ENCODE measurements around the gene KRTCAP2. TPM values are rescaled to one million over a fixed set of nuclear protein-coding genes. Genes with fewer than 3 reads are reported as not detected.
"Not testable (repeated sequence)": the region's sequence is repeated elsewhere in the genome, so short reads cannot be mapped to it uniquely, and the experiment has no call there.

The KRTCAP2 gene
- total RNA-seq, 2 donors from 2014 or later: 106 to 112 TPM

DNA sequence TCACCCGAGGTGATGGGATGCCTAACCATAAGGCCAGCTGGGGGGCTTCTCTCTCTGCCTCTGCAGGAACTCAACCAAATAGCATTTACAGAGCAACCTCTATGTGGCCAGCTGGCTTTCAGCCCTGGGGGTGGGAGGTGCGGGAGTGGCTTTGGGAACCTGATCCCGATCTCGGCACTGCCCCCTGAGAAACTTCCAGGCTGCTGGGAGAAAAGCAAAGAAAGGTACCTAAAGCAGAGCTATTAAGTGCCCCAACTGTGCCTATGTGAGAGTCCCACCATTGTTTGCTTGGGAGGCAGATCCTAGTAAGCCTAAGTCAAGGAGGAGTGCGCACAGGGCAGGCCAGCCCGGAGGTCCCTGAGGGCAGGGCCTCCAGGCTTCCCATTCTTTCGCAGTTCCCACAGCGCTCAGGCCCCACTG, 7.0 kb downstream of the KRTCAP2 start:
- ATAC-seq (ENCODE audit: insufficient number of reproducible peaks, low FRiP score, low read depth): no peak
- DNase-seq (ENCODE audit: low spot score): no peak

DNA sequence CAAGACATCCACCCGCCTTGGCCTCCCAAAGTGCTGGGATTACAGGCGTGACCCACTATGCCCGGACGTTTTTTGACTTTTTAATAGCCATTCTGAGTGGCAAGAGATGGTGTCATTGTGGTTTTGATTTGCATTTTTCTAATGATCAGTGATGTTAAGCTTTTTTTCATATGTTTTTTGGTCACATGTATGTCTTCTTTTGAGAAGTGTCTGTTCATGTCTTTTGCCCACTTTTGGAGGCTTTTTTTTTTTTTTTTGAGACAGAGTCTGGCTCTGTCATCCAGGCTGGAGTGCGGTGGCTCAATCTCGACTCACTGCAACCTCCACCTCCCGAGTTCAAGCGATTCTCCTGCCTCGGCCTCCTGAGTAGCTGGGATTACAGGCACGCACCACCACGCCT, 8.5 kb downstream of the KRTCAP2 start:
- H3K27ac ChIP-seq; DNase-seq (ENCODE audit: low spot score); H3K4me1 ChIP-seq (ENCODE audit: control insufficient read depth in 1 of 2, low read depth in 2 of 2); H3K36me3 ChIP-seq; H3K4me3 ChIP-seq; ATAC-seq (ENCODE audit: insufficient number of reproducible peaks, low FRiP score, low read depth); H3K27me3 ChIP-seq (replicated peaks; ENCODE audit: insufficient read depth); H3K9me3 ChIP-seq: not testable (repeated sequence)

More for the DNA sequence above, 7.0 kb downstream of the KRTCAP2 start:
- peaks cover 3 to 6% of the 10 kb centered on the region in 2 donors for H3K4me1 ChIP-seq (ENCODE audit: control insufficient read depth in 1 of 2, low read depth in 2 of 2)
- H3K4me3 ChIP-seq: no peak overlapping the region
- peaks cover 7% of the 10 kb centered on the region for H3K36me3 ChIP-seq
- no peaks in the 10 kb centered on the region for H3K27me3 ChIP-seq (replicated peaks; ENCODE audit: insufficient read depth)
- TF ChIP-seq, protein P1, sequence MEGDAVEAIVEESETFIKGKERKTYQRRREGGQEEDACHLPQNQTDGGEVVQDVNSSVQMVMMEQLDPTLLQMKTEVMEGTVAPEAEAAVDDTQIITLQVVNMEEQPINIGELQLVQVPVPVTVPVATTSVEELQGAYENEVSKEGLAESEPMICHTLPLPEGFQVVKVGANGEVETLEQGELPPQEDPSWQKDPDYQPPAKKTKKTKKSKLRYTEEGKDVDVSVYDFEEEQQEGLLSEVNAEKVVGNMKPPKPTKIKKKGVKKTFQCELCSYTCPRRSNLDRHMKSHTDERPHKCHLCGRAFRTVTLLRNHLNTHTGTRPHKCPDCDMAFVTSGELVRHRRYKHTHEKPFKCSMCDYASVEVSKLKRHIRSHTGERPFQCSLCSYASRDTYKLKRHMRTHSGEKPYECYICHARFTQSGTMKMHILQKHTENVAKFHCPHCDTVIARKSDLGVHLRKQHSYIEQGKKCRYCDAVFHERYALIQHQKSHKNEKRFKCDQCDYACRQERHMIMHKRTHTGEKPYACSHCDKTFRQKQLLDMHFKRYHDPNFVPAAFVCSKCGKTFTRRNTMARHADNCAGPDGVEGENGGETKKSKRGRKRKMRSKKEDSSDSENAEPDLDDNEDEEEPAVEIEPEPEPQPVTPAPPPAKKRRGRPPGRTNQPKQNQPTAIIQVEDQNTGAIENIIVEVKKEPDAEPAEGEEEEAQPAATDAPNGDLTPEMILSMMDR (IDR thresholded peaks at IDR 0.05): no peak
- no peaks in the 10 kb centered on the region for H3K9me3 ChIP-seq
- H3K27ac ChIP-seq: no peak overlapping the region

DNA sequence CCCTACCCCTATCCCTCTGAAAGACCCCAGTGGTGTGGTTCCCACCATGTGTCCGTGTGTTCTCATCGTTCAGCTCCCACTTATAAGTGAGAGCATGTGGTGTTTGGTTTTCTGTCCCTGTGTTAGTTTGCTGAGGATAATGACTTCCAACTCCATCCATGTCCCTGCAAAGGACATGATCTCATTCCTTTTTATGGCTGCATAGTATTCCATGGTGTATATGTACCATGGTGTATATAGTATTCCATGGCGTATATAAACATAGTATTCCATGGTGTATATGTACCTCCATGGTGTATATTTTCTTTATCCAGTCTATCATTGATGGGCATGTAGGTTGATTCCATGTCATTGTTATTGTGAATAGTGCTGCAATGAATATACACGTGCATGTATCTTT, 9.3 kb downstream of the KRTCAP2 start:
- not testable (repeated sequence) for H3K27ac ChIP-seq; H3K4me3 ChIP-seq; H3K4me1 ChIP-seq (ENCODE audit: control insufficient read depth in 1 of 2, low read depth in 2 of 2); H3K27me3 ChIP-seq (replicated peaks; ENCODE audit: insufficient read depth); DNase-seq (ENCODE audit: low spot score); ATAC-seq (ENCODE audit: insufficient number of reproducible peaks, low FRiP score, low read depth); H3K9me3 ChIP-seq; H3K36me3 ChIP-seq

DNA sequence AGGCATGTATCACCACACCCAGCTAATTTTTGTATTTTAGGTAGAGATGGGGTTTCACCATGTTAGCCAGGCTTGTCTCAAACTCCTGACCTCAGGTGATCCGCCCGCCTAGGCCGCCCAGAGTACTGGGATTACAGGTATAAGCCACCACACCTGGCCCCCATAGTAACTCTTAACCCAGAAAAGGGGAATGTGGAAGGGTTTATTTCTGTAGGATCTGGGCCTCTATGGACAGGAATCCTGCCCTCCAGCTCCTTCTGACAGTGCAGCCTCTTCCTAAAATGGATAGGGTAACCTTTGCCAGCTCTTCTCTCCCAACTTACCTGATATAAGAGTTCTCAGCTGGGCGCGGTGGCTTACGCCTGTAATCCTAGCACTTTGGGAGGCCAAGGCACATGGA, 10.5 kb downstream of the KRTCAP2 start:
- H3K27me3 ChIP-seq (replicated peaks; ENCODE audit: insufficient read depth); DNase-seq (ENCODE audit: low spot score); H3K27ac ChIP-seq; H3K4me1 ChIP-seq (ENCODE audit: control insufficient read depth in 1 of 2, low read depth in 2 of 2); H3K4me3 ChIP-seq; H3K36me3 ChIP-seq; ATAC-seq (ENCODE audit: insufficient number of reproducible peaks, low FRiP score, low read depth); H3K9me3 ChIP-seq: not testable (repeated sequence)

DNA sequence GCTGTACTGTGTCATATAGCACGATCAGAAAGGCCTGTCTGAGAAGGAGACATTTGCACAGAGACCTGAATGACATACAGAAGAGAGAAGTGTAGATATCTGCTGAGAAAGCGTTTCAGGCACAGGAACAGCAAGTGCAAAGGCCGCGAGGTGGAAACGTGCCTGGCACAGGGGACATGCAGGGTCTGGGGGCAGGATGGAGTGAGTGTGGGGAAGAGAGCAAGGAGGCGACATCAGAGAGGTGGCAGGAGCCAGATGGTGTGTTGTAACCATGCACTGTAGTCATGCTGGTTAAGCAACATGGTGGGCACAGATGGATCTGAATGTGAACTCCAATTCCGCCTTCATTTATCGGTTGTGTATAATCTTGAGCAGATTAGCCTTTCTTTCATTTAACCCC, 13.0 kb downstream of the KRTCAP2 start:
- Histone ChIP-seq H3K27me3 (replicated peaks; ENCODE audit: insufficient read depth) (no peaks in the 10 kb centered on the region), H3K36me3 (no peaks in the 10 kb centered on the region), H3K27ac (no peak overlapping the region), H3K4me3 (no peak overlapping the region), H3K9me3 (no peaks in the 10 kb centered on the region), H3K4me1 (ENCODE audit: control insufficient read depth in 1 of 2, low read depth in 2 of 2) (no peaks in the 10 kb centered on the region)
- TF ChIP-seq, protein P1 (IDR thresholded peaks at IDR 0.05): no peak
- ATAC-seq (ENCODE audit: insufficient number of reproducible peaks, low FRiP score, low read depth) (no peak), DNase-seq (ENCODE audit: low spot score) (no peak)

DNA sequence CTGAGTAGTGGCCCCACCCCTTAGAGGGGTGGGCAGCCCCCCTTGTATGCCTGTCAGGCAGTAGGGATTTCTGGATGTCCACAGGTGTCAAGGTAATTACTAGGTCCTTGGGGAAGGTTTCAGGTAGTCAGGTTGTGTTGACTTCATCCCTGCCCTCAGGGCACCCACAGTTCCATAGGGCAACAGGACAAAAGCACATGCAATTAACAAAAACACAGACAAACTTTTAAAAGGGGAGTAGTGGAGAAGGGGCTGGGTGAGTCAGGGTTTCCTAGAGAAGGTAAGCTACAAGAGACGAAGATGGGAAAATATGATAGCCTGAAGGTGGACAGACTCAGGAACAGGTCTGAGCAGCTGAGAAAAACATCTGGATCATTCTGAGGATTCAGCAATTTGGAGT, 14.1 kb downstream of the KRTCAP2 start:
- no peak for DNase-seq (ENCODE audit: low spot score)
- Histone ChIP-seq H3K4me1 (ENCODE audit: control insufficient read depth in 1 of 2, low read depth in 2 of 2) (no peaks in the 10 kb centered on the region), H3K27ac (no peak overlapping the region), H3K9me3 (no peaks in the 10 kb centered on the region), H3K36me3 (no peaks in the 10 kb centered on the region), H3K4me3 (no peak overlapping the region), H3K27me3 (replicated peaks; ENCODE audit: insufficient read depth) (no peaks in the 10 kb centered on the region)
- no peak for ATAC-seq (ENCODE audit: insufficient number of reproducible peaks, low FRiP score, low read depth)
- TF ChIP-seq, protein P1 (IDR thresholded peaks at IDR 0.05): no peak

DNA sequence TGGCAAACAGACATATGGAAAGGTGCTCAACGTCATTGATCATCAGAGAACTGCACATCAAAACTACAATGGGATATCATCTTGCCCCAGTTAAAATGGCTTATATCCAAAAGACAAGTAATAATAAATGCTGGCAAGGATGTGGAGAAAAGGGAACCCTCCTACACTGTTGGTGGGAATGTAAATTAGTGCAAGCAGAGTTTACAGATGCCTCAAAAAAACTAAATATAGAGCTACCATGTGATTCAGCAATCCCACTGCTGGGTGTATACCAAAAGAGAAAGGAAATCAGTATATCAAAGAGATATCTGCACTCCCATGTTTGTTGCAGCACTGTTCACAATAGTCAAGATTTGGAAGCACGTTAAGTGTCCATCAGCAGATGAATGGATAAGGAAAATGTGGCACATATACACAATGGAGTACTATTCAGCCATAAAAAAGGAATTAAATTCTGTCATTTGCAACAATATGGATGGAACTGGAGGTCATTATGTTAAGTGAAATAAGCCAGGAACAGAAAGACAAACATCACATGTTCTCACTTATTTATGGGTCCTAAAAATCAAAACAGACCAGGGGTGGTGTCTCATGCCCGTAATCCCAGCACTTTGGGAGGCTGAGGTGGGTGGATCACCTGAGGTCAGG, 17.0 kb downstream of the KRTCAP2 start:
- not testable (repeated sequence) for H3K9me3 ChIP-seq; H3K4me3 ChIP-seq; DNase-seq (ENCODE audit: low spot score); H3K27me3 ChIP-seq (replicated peaks; ENCODE audit: insufficient read depth); H3K27ac ChIP-seq; ATAC-seq (ENCODE audit: insufficient number of reproducible peaks, low FRiP score, low read depth); H3K36me3 ChIP-seq; H3K4me1 ChIP-seq (ENCODE audit: control insufficient read depth in 1 of 2, low read depth in 2 of 2)

All from thoracic aorta (tissue), 2 donors.